GM12878 (cell line): ENCODE results near the gene C11orf97. TPM values are rescaled to one million over a fixed set of nuclear protein-coding genes. Genes with fewer than 3 reads are reported as not detected.

ENCODE experiments used
- ATAC-seq: fragments of 200-7000 bp; cut with Tn5 transposase; 3 replicates; pipeline ENCODE4 v1.9.1; 2020; ENCODE audit warnings: mild to moderate bottlenecking, moderate library complexity
- BruUV-seq: library from RNA; stranded (reverse); fragments of 400-500 nt; replicated peaks from 2 replicates; lab custom pipeline; 2021; lab: Mats Ljungman, UMichigan
- CTCF ChIA-PET: fragments of 300-600 bp; sonication (Branson Sonifier 250); formaldehyde crosslinking; extraction: SDS; loops from one replicate; lab custom pipeline; 2021; ENCODE audit warnings: inconsistent platforms; lab: Yijun Ruan, JAX
- POLR2A ChIA-PET: fragments of 350-600 bp; formaldehyde crosslinking; extraction: SDS; loops from one replicate; lab custom pipeline; 2021; ENCODE audit warnings: inconsistent platforms; lab: Charles Lee
- RAD21 ChIA-PET: fragments of 300-600 bp; sonication (Branson Sonifier 250); formaldehyde crosslinking; loops from one replicate; lab custom pipeline; 2023; ENCODE audit warnings: antibody characterized with exemption; ENCODE audit not compliant: unreplicated experiment; lab: Charles Lee
- SMC1A ChIA-PET: fragments of 300-600 bp; sonication (Branson Sonifier 250); formaldehyde crosslinking; loops from one replicate; lab custom pipeline; 2023; ENCODE audit not compliant: unreplicated experiment, uncharacterized antibody; lab: Charles Lee
- DNase-seq: peaks from one replicate; pipeline ENCODE4 v3.0.0-alpha.2; 2011; ENCODE audit warnings: low read depth, low spot score
- FAIRE-seq: peaks from 3 replicates; lab custom pipeline; 2011; peaks lifted over from hg19 to GRCh38; lab: Jason Lieb, UNC
- H2AFZ ChIP-seq: 2 replicates; pipeline ENCODE4 v1.6.0; 2011; ENCODE audit warnings: low read depth, low read length, control low read depth; ENCODE audit not compliant: control insufficient read depth
- H3K27ac ChIP-seq: 2 replicates; pipeline ENCODE4 v1.5.1; 2011; ENCODE audit warnings: control low read depth; ENCODE audit not compliant: control insufficient read depth, insufficient read depth
- H3K27me3 ChIP-seq, 2 experiments: replicated peaks in 1 of 2; 2 replicates each; pipeline versions ENCODE4 v1.6.0 to v1.6.1; 2011; ENCODE audit warnings: low read length in 1 of 2; ENCODE audit not compliant: control insufficient read depth in 2 of 2, insufficient read depth in 2 of 2
- H3K36me3 ChIP-seq, 2 experiments: 2 replicates each; pipeline ENCODE4 v1.5.1; 2011; ENCODE audit warnings: low read length in 1 of 2; ENCODE audit not compliant: control insufficient read depth in 2 of 2, insufficient read depth in 2 of 2
- H3K4me1 ChIP-seq: 2 replicates; pipeline ENCODE4 v1.6.1; 2011; ENCODE audit warnings: mild to moderate bottlenecking, low read length, moderate library complexity, mixed read lengths; ENCODE audit not compliant: control insufficient read depth, insufficient read depth
- H3K4me2 ChIP-seq: 2 replicates; pipeline ENCODE4 v1.6.0; 2011; ENCODE audit warnings: control low read depth; ENCODE audit not compliant: control insufficient read depth, insufficient read depth
- H3K4me3 ChIP-seq: fragments of 200-600 bp; sonication (generic); 2 replicates; pipeline ENCODE4 v1.5.1; 2016
- H3K79me2 ChIP-seq: 2 replicates; pipeline ENCODE4 v1.6.0; 2011; ENCODE audit warnings: low read length; ENCODE audit not compliant: control insufficient read depth, insufficient read depth
- H3K9ac ChIP-seq: 2 replicates; pipeline ENCODE4 v1.8.0; 2011; ENCODE audit warnings: low read length, control low read depth, mixed read lengths; ENCODE audit not compliant: control insufficient read depth, insufficient read depth
- H3K9me3 ChIP-seq: replicated peaks from 3 replicates; pipeline ENCODE4 v1.5.1; 2011; ENCODE audit warnings: mild to moderate bottlenecking, low read length; ENCODE audit not compliant: control insufficient read depth, insufficient read depth
- H4K20me1 ChIP-seq: 2 replicates; pipeline ENCODE4 v1.6.0; 2011; ENCODE audit not compliant: control insufficient read depth, insufficient read depth
- BHLHE40 ChIP-seq, 2 experiments: fragments of 450-650 bp in 1 of 2; IDR thresholded peaks; 2 replicates each; pipeline ENCODE4 v1.6.1; 2011 to 2017; ENCODE audit warnings: low read depth in 2 of 2, borderline replicate concordance in 1 of 2, improper control_type of control experiment in 1 of 2, low read length in 1 of 2, mild to moderate bottlenecking in 1 of 2
- CREM ChIP-seq: IDR thresholded peaks from 2 replicates; pipeline ENCODE4 v1.6.1; 2014; ENCODE audit warnings: antibody characterized with exemption, low read depth
- DPF2 ChIP-seq: fragments of 450-650 bp; IDR thresholded peaks from 2 replicates; pipeline ENCODE4 v1.6.1; 2017; ENCODE audit warnings: mild to moderate bottlenecking
- EGR1 ChIP-seq, 2 experiments: IDR thresholded peaks; 1 replicate in 1 of 2; 2 replicates in 1 of 2; pipeline ENCODE4 v1.6.1; 2011 to 2012; ENCODE audit warnings: low read depth in 2 of 2, low read length in 2 of 2, borderline replicate concordance in 1 of 2, mild to moderate bottlenecking in 1 of 2, moderate library complexity in 1 of 2
- ESRRA ChIP-seq: IDR thresholded peaks from 2 replicates; pipeline ENCODE4 v1.6.1; 2012; ENCODE audit warnings: mild to moderate bottlenecking, low read length, improper control_type of control experiment
- ETV6 ChIP-seq, 2 experiments: fragments of 450-650 bp in 1 of 2; IDR thresholded peaks in 1 of 2; conservative IDR thresholded peaks in 1 of 2; 2 replicates each; pipeline ENCODE4 v1.6.1; 2014; ENCODE audit warnings: antibody characterized with exemption in 1 of 2, borderline replicate concordance in 1 of 2, low read depth in 1 of 2, mild to moderate bottlenecking in 1 of 2, moderate library complexity in 1 of 2
- MYB ChIP-seq: fragments of 150-350 bp; IDR thresholded peaks from 2 replicates; pipeline ENCODE4 v1.6.1; 2014; ENCODE audit warnings: mild to moderate bottlenecking, low read depth, low read length, borderline replicate concordance
- NFIC ChIP-seq: IDR thresholded peaks from 2 replicates; pipeline ENCODE4 v1.6.1; 2012; ENCODE audit warnings: low read depth, mild to moderate bottlenecking, inconsistent platforms, low read length, moderate library complexity
- POLR2AphosphoS5 ChIP-seq: IDR thresholded peaks from 2 replicates; pipeline ENCODE4 v1.6.1; 2011; ENCODE audit warnings: mild to moderate bottlenecking, low read length, inconsistent platforms
- SMAD5 ChIP-seq: IDR thresholded peaks from 2 replicates; pipeline ENCODE4 v1.6.1; 2016; ENCODE audit warnings: antibody characterized with exemption, low read depth
- ZNF274 ChIP-seq: IDR thresholded peaks from one replicate; pipeline ENCODE4 v1.8.0; 2011; ENCODE audit not compliant: insufficient read length, insufficient read depth
- ZSCAN29 ChIP-seq: fragments of 450-650 bp; IDR thresholded peaks from 2 replicates; pipeline ENCODE4 v1.6.1; 2017; ENCODE audit warnings: mild to moderate bottlenecking, moderate library complexity
- WGBS: methylation state at CpG from one replicate; pipeline ENCODE4 v1.1.6; 2016; ENCODE audit warnings: low lambda C conversion rate; ENCODE audit not compliant: insufficient replicate concordance, insufficient coverage; ENCODE audit errors: missing lambda C conversion rate; 5-methylcytosine and 5-hydroxymethylcytosine counted together
- in situ Hi-C: fragments of 300-500 bp; cut with MboI; formaldehyde crosslinking; loops from 9 replicates; pipeline ENCODE4 v1.14.3; 2018; ENCODE audit warnings: mixed read lengths
- intact Hi-C: fragments of 100-400 bp; cut with micrococcal nuclease; formaldehyde crosslinking; loops from one replicate; pipeline ENCODE4 v1.14.2; 2022; ENCODE audit not compliant: unreplicated experiment
- polyA plus RNA-seq, 11 experiments: library from polyadenylated mRNA; depleted of rRNA in 4 of 11; unstranded in 6 of 11; stranded (reverse) in 5 of 11; fragments of >200 nt; fragmentation: Nextera tagmentation in 4 of 11; fragmentation: Illumina TruSeq in 1 of 11; extraction: Ambion mirVana in 4 of 11; extraction: Trizol in 1 of 11; gene quantifications; 1 replicate in 1 of 11; 2 replicates in 10 of 11; pipeline versions ENCODE4 v1.2.1 to v1.2.3, GENCODE V29; 2011 to 2016; ENCODE audit warnings: inconsistent platforms in 2 of 11, missing spikeins in 2 of 11, low read depth in 1 of 11
- total RNA-seq, 4 experiments: library from RNA; depleted of rRNA in 3 of 4; stranded (reverse); fragments of >200 nt in 3 of 4; fragmentation: Illumina TruSeq in 1 of 4; extraction: Trizol in 1 of 4; gene quantifications; 2 replicates each; pipeline versions ENCODE4 v1.2.1 to v1.2.3, GENCODE V29; 2013 to 2021
- TF ChIP-seq, protein P1 (sequence below): IDR thresholded peaks from 2 replicates; pipeline ENCODE4 v1.6.1; 2012; ENCODE audit warnings: low read depth, low read length, improper control_type of control experiment
- TF ChIP-seq, protein P2 (sequence below): IDR thresholded peaks from 2 replicates; pipeline ENCODE4 v1.6.1; 2012; ENCODE audit warnings: improper control_type of control experiment, low read depth, low read length; ENCODE audit not compliant: insufficient replicate concordance
- TF ChIP-seq, protein P3 (sequence below): fragments of 450-650 bp; IDR thresholded peaks from 2 replicates; pipeline ENCODE4 v1.6.1; 2016; ENCODE audit warnings: mild to moderate bottlenecking
- TF ChIP-seq, protein P4 (sequence below): fragments of 450-650 bp; conservative IDR thresholded peaks from 2 replicates; pipeline ENCODE4 v1.6.1; 2017; ENCODE audit warnings: mild to moderate bottlenecking, moderate library complexity

Gene C11orf97
- total and polyA plus RNA-seq, 10 of the 15 experiments (the other 5 are each of a cell fraction or from before 2014, with no cell fraction given) = not detected

DNA sequence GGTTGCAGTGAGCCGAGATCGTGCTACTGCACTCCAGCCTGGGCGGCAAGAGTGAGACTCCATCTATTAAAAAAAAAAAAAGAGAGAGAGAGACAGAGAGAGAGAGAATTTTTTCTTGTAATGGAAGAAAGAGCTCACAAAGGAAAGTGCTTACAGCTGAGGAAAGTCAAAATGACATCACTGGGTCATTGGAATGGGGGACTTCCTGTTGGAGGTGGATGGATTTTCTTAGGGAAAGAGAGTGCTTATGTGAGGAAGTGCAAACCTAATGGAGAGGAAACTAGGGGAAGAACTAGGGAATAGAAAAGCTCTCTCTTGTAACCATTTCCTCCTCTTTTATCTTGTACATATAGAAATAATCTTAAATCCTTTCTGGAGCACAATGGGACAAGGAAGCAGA is 48.6 kb downstream of the C11orf97 start:
- Histone ChIP-seq H3K9me3 (no peaks in the 10 kb centered on the region), H2AFZ (no peak overlapping the region), H3K36me3 (no peaks in the 10 kb centered on the region), H3K9ac (no peak overlapping the region), H3K4me3 (no peak overlapping the region), H3K4me1 (no peaks in the 10 kb centered on the region), H3K27me3 (no peaks in the 10 kb centered on the region), H3K4me2 (no peak overlapping the region), H3K79me2 (no peaks in the 10 kb centered on the region), H3K27ac (no peak overlapping the region), H4K20me1 (no peaks in the 10 kb centered on the region)
- ChIA-PET POLR2A (no interaction called here), RAD21 (interaction anchor here (1.0 kb wide), 1 partner anchor 41 kb away, joined by 4 read pairs; no protein-coding TSS in a partner anchor), SMC1A (interaction anchor here (1.3 kb wide), 1 partner anchor 27 kb away, joined by 3 read pairs; no protein-coding TSS in a partner anchor), CTCF (interaction anchor here (1.3 to 3.2 kb wide), 3 partner anchors 13 to 56 kb away, joined by 3 to 12 read pairs (median 9); no protein-coding TSS in a partner anchor)
- FAIRE-seq (no peak), DNase-seq (no peak), ATAC-seq (no peak)
- BruUV-seq = no TSS peak
- intact Hi-C loops (no loop called here), in situ Hi-C loops (no loop called here)
- 100% methylated on average over 2 of the region's 3 CpGs for WGBS
- TF ChIP-seq ZNF274 (no peak), ETV6 (conservative IDR thresholded peaks at IDR 0.05 in 1 of 2, IDR thresholded peaks at IDR 0.05 in 1 of 2; ENCODE audit: borderline replicate concordance in 1 of 2, low read depth in 1 of 2) (no peak), POLR2AphosphoS5 (no peak), EGR1 (IDR thresholded peaks at IDR 0.05; ENCODE audit: borderline replicate concordance in 1 of 2, low read depth in 2 of 2, low read length in 2 of 2) (no peak), MYB (no peak), SMAD5 (no peak), BHLHE40 (IDR thresholded peaks at IDR 0.05; ENCODE audit: borderline replicate concordance in 1 of 2, low read depth in 2 of 2, low read length in 1 of 2) (no peak), NFIC (no peak), CREM (no peak), ESRRA (no peak), DPF2 (no peak), ZSCAN29 (no peak)
- TF ChIP-seq, protein P1, sequence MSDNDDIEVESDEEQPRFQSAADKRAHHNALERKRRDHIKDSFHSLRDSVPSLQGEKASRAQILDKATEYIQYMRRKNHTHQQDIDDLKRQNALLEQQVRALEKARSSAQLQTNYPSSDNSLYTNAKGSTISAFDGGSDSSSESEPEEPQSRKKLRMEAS = no peak
- TF ChIP-seq, protein P2, sequence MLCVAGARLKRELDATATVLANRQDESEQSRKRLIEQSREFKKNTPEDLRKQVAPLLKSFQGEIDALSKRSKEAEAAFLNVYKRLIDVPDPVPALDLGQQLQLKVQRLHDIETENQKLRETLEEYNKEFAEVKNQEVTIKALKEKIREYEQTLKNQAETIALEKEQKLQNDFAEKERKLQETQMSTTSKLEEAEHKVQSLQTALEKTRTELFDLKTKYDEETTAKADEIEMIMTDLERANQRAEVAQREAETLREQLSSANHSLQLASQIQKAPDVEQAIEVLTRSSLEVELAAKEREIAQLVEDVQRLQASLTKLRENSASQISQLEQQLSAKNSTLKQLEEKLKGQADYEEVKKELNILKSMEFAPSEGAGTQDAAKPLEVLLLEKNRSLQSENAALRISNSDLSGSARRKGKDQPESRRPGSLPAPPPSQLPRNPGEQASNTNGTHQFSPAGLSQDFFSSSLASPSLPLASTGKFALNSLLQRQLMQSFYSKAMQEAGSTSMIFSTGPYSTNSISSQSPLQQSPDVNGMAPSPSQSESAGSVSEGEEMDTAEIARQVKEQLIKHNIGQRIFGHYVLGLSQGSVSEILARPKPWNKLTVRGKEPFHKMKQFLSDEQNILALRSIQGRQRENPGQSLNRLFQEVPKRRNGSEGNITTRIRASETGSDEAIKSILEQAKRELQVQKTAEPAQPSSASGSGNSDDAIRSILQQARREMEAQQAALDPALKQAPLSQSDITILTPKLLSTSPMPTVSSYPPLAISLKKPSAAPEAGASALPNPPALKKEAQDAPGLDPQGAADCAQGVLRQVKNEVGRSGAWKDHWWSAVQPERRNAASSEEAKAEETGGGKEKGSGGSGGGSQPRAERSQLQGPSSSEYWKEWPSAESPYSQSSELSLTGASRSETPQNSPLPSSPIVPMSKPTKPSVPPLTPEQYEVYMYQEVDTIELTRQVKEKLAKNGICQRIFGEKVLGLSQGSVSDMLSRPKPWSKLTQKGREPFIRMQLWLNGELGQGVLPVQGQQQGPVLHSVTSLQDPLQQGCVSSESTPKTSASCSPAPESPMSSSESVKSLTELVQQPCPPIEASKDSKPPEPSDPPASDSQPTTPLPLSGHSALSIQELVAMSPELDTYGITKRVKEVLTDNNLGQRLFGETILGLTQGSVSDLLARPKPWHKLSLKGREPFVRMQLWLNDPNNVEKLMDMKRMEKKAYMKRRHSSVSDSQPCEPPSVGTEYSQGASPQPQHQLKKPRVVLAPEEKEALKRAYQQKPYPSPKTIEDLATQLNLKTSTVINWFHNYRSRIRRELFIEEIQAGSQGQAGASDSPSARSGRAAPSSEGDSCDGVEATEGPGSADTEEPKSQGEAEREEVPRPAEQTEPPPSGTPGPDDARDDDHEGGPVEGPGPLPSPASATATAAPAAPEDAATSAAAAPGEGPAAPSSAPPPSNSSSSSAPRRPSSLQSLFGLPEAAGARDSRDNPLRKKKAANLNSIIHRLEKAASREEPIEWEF = no peak
- TF ChIP-seq, protein P3, sequence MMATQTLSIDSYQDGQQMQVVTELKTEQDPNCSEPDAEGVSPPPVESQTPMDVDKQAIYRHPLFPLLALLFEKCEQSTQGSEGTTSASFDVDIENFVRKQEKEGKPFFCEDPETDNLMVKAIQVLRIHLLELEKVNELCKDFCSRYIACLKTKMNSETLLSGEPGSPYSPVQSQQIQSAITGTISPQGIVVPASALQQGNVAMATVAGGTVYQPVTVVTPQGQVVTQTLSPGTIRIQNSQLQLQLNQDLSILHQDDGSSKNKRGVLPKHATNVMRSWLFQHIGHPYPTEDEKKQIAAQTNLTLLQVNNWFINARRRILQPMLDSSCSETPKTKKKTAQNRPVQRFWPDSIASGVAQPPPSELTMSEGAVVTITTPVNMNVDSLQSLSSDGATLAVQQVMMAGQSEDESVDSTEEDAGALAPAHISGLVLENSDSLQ = no peak
- TF ChIP-seq, protein P4, sequence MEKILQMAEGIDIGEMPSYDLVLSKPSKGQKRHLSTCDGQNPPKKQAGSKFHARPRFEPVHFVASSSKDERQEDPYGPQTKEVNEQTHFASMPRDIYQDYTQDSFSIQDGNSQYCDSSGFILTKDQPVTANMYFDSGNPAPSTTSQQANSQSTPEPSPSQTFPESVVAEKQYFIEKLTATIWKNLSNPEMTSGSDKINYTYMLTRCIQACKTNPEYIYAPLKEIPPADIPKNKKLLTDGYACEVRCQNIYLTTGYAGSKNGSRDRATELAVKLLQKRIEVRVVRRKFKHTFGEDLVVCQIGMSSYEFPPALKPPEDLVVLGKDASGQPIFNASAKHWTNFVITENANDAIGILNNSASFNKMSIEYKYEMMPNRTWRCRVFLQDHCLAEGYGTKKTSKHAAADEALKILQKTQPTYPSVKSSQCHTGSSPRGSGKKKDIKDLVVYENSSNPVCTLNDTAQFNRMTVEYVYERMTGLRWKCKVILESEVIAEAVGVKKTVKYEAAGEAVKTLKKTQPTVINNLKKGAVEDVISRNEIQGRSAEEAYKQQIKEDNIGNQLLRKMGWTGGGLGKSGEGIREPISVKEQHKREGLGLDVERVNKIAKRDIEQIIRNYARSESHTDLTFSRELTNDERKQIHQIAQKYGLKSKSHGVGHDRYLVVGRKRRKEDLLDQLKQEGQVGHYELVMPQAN = no peak
